Panc1 (cell line): ENCODE results near the gene RBMS3. TPM values are rescaled to one million over a fixed set of nuclear protein-coding genes. Genes with fewer than 3 reads are reported as not detected.

Experiments
- ATAC-seq: fragments of 200-7000 bp; cut with Tn5 transposase; 2 replicates; pipeline ENCODE4 v1.9.1; 2020; ENCODE audit warnings: mild to moderate bottlenecking, moderate library complexity
- BruUV-seq: library from RNA; stranded (reverse); fragments of 400-500 nt; replicated peaks from 2 replicates; lab custom pipeline; 2021; lab: Mats Ljungman, UMichigan
- CTCF ChIA-PET: fragments of 300-600 bp; sonication (Branson Sonifier 250); formaldehyde crosslinking; loops from one replicate; lab custom pipeline; 2022; ENCODE audit warnings: antibody characterized with exemption; lab: Charles Lee
- POLR2A ChIA-PET: fragments of 300-600 bp; sonication (Branson Sonifier 250); formaldehyde crosslinking; loops from one replicate; lab custom pipeline; 2022; ENCODE audit warnings: antibody characterized with exemption; lab: Charles Lee
- DNase-seq: peaks from one replicate; pipeline ENCODE4 v3.0.0-alpha.2; 2010; ENCODE audit warnings: low read depth, low spot score
- H3K27ac ChIP-seq: 2 replicates; pipeline ENCODE4 v1.5.1; 2011; ENCODE audit warnings: mild to moderate bottlenecking, low read length, inconsistent platforms
- H3K27me3 ChIP-seq: fragments of 200-500 bp; sonication (Bioruptor generic); 2 replicates; pipeline ENCODE4 v1.6.0; 2014; ENCODE audit warnings: low read length, inconsistent platforms; ENCODE audit not compliant: control insufficient read depth, insufficient read depth
- H3K36me3 ChIP-seq: fragments of 200-500 bp; sonication (Bioruptor generic); 2 replicates; pipeline ENCODE4 v1.5.1; 2014; ENCODE audit warnings: inconsistent platforms, mild to moderate bottlenecking, low read length, moderate library complexity; ENCODE audit not compliant: control insufficient read depth, insufficient read depth
- H3K4me1 ChIP-seq: 2 replicates; pipeline ENCODE4 v1.5.1; 2011; ENCODE audit warnings: inconsistent platforms, mild to moderate bottlenecking, low read length, moderate library complexity; ENCODE audit not compliant: control insufficient read depth, insufficient read depth
- H3K4me3 ChIP-seq, 2 experiments: 2 replicates each; pipeline ENCODE4 v1.5.1; 2011 to 2012; ENCODE audit warnings: low read depth in 2 of 2, low read length in 2 of 2, mild to moderate bottlenecking in 2 of 2, inconsistent platforms in 1 of 2, moderate library complexity in 1 of 2
- H3K9me3 ChIP-seq: fragments of 200-500 bp; sonication (Bioruptor generic); 2 replicates; pipeline ENCODE4 v1.5.1; 2014; ENCODE audit warnings: low read depth, mild to moderate bottlenecking, inconsistent platforms, low read length, moderate library complexity; ENCODE audit not compliant: control insufficient read depth, insufficient read depth
- CTCF ChIP-seq: fragments of 450-650 bp; IDR thresholded peaks from 2 replicates; pipeline ENCODE4 v1.5.1; 2017; ENCODE audit warnings: mild to moderate bottlenecking
- POLR2AphosphoS5 ChIP-seq: IDR thresholded peaks from 2 replicates; pipeline ENCODE4 v1.6.1; 2012; ENCODE audit warnings: mild to moderate bottlenecking, low read depth, low read length, moderate library complexity
- REST ChIP-seq, 2 experiments: IDR thresholded peaks; 2 replicates each; pipeline ENCODE4 v1.6.1; 2011 to 2012; ENCODE audit warnings: low read depth in 2 of 2, control low read depth in 1 of 2, low read length in 1 of 2, mild to moderate bottlenecking in 1 of 2, moderate library complexity in 1 of 2; ENCODE audit not compliant: insufficient read depth in 1 of 2
- SIN3A ChIP-seq: IDR thresholded peaks from 2 replicates; pipeline ENCODE4 v1.6.1; 2012; ENCODE audit warnings: low read depth, mild to moderate bottlenecking, low read length, moderate library complexity, borderline replicate concordance; ENCODE audit not compliant: insufficient read depth
- TCF7L2 ChIP-seq: IDR thresholded peaks from 2 replicates; pipeline ENCODE4 v1.6.1; 2011; ENCODE audit warnings: mild to moderate bottlenecking, low read depth, low read length, inconsistent platforms
- in situ Hi-C: cut with HindIII; loops from 2 replicates; pipeline ENCODE4 v1.10.0; 2016; ENCODE audit warnings: low sequenced_read_pairs, low pct_unique_long_range_greater_than_20kb
- intact Hi-C: fragments of 100-400 bp; cut with micrococcal nuclease; formaldehyde crosslinking; loops from one replicate; pipeline ENCODE4 v1.10.0; 2022; ENCODE audit not compliant: unreplicated experiment
- total RNA-seq: library from RNA; stranded (reverse); gene quantifications from one replicate; pipeline ENCODE4 v1.2.1, GENCODE V29; 2021; ENCODE audit not compliant: unreplicated experiment

RBMS3 gene
- total RNA-seq, 1 experiment from 2014 or later = 1.1 TPM

- H3K4me1 ChIP-seq = no peaks in the 10 kb centered on the region
- CTCF ChIA-PET = no interaction called here
- ATAC-seq (no peak), DNase-seq (no peak)
- H3K4me3 ChIP-seq = no peak overlapping the region
- in situ Hi-C loops (no loop called here), intact Hi-C loops (no loop called here)
- no TSS peak for BruUV-seq
- TF ChIP-seq POLR2AphosphoS5 (no peak), TCF7L2 (no peak), CTCF (no peak), REST (IDR thresholded peaks at IDR 0.05; ENCODE audit: insufficient read depth in 1 of 2, low read depth in 2 of 2, low read length in 1 of 2) (no peak), SIN3A (no peak)
- H3K27ac ChIP-seq = no peak overlapping the region
- POLR2A ChIA-PET = no interaction called here
- H3K9me3 ChIP-seq = no peaks in the 10 kb centered on the region
- no peaks in the 10 kb centered on the region for H3K27me3 ChIP-seq
- no peaks in the 10 kb centered on the region for H3K36me3 ChIP-seq
Observed at GRCh38 chr3:29290596-29290995, 9.7 kb downstream of the RBMS3 start.

GRCh38 chr3:29291260-29291981 lies 10.6 kb downstream of the RBMS3 start:
- intact Hi-C loops = no loop called here
- CTCF ChIA-PET = no interaction called here

More at GRCh38 chr3:29291260-29291981, 10.6 kb downstream of the RBMS3 start:
- POLR2A ChIA-PET = no interaction called here
- DNase-seq = no peak
- H3K27ac ChIP-seq = no peak overlapping the region
- no TSS peak for BruUV-seq
- TF ChIP-seq REST (IDR thresholded peaks at IDR 0.05; ENCODE audit: insufficient read depth in 1 of 2, low read depth in 2 of 2, low read length in 1 of 2) (no peak), CTCF (no peak), POLR2AphosphoS5 (no peak), SIN3A (no peak), TCF7L2 (no peak)
- in situ Hi-C loops = no loop called here
- no peak for ATAC-seq
- no peaks in the 10 kb centered on the region for H3K36me3 ChIP-seq
- H3K27me3 ChIP-seq = no peaks in the 10 kb centered on the region
- H3K4me1 ChIP-seq = no peaks in the 10 kb centered on the region
- no peaks in the 10 kb centered on the region for H3K9me3 ChIP-seq
- no peak overlapping the region for H3K4me3 ChIP-seq
